ENCODE data around the gene E2F8.

DNA sequence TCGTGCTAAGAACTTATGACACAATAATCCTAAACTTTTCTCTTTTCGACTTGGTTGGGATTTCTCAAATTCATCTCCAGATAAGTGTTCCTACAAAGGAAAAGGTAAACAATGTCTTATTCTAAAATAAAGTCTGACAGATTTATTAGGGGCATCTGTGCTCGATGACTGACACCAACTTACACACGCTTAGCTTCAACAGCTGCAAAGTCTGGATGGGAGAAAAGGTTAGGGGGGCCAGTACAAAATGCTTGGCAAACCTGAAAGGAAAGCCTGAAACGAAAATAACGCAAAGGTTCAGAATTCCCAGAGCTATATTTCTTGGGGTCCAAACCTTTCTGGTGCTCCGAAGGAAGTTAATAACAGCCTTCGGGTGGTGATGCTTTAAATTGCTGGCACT, 3.4 kb downstream of the E2F8 start:
- TF ChIP-seq, protein P1, sequence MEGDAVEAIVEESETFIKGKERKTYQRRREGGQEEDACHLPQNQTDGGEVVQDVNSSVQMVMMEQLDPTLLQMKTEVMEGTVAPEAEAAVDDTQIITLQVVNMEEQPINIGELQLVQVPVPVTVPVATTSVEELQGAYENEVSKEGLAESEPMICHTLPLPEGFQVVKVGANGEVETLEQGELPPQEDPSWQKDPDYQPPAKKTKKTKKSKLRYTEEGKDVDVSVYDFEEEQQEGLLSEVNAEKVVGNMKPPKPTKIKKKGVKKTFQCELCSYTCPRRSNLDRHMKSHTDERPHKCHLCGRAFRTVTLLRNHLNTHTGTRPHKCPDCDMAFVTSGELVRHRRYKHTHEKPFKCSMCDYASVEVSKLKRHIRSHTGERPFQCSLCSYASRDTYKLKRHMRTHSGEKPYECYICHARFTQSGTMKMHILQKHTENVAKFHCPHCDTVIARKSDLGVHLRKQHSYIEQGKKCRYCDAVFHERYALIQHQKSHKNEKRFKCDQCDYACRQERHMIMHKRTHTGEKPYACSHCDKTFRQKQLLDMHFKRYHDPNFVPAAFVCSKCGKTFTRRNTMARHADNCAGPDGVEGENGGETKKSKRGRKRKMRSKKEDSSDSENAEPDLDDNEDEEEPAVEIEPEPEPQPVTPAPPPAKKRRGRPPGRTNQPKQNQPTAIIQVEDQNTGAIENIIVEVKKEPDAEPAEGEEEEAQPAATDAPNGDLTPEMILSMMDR (IDR thresholded peaks at IDR 0.05), result no peak
- TF ChIP-seq POLR2A (IDR thresholded peaks at IDR 0.05) (no peak), POLR2AphosphoS5 (IDR thresholded peaks at IDR 0.05) (no peak)

All from prostate gland (tissue), 2 donors.